Uterus (tissue), 2 donors: ENCODE data around the gene IL17B.

Experiments
- CTCF ChIP-seq, 4 experiments: fragments of 200-600 bp in 2 of 4; fragments of 450-650 bp in 2 of 4; sonication (generic) in 2 of 4; IDR thresholded peaks; one replicate each; pipeline ENCODE4 v1.5.1; 2016 to 2019; ENCODE audit warnings: antibody characterized with exemption in 4 of 4, mild to moderate bottlenecking in 2 of 4, moderate library complexity in 1 of 4
- POLR2A ChIP-seq, 2 donors: fragments of 450-650 bp; IDR thresholded peaks; one replicate each; pipeline ENCODE4 v1.6.1; 2016; ENCODE audit warnings: antibody characterized with exemption in 2 of 2, mild to moderate bottlenecking in 1 of 2, moderate library complexity in 1 of 2

- TF ChIP-seq CTCF (IDR thresholded peaks at IDR 0.05), result no peak
- no peak for TF ChIP-seq POLR2A (IDR thresholded peaks at IDR 0.05)
Observed at GRCh38 chr5:149417711-149418368, 38.7 kb upstream of the IL17B start.
